ENCODE measurements around the gene THADA. TPM values are rescaled to one million over a fixed set of nuclear protein-coding genes. Genes with fewer than 3 reads are reported as not detected.

Gene THADA
- total RNA-seq, 1 experiment from 2014 or later: 20.1 TPM

GRCh38 chr2:43360137-43360536 lies 235.7 kb downstream of the THADA start:
- no peak overlapping the region for H2AK5ac ChIP-seq (ENCODE audit: insufficient read length, low read length)
- no peak overlapping the region for H2AFZ ChIP-seq (ENCODE audit: low read length)
- WGBS (ENCODE audit: extremely low coverage, insufficient read length, low lambda C conversion rate): no CpG with 5 or more reads among the region's 3 CpGs
- no peaks in the 10 kb centered on the region for H3K27me3 Mint-ChIP-seq (ENCODE audit: low read depth)
- no peak overlapping the region for H3K27ac ChIP-seq (ENCODE audit: insufficient read length, low read depth, low read length)
- no peaks in the 10 kb centered on the region for H3K23me2 ChIP-seq (ENCODE audit: insufficient read length, low read depth, low read length, poor library complexity, severe bottlenecking)
- no peak overlapping the region for H2BK12ac ChIP-seq (ENCODE audit: insufficient read length, low read depth, low read length)
- H3K9me3 ChIP-seq (ENCODE audit: control insufficient read depth, low read depth, low read length): no peaks in the 10 kb centered on the region
- no peaks in the 10 kb centered on the region for H3K9me3 Mint-ChIP-seq
- H3K4ac ChIP-seq (ENCODE audit: low read depth, low read length): no peak overlapping the region
- H3K79me1 ChIP-seq (ENCODE audit: insufficient read depth, low read depth, low read length, poor library complexity, severe bottlenecking): no peaks in the 10 kb centered on the region
- H3K23ac ChIP-seq (ENCODE audit: insufficient read length, low read depth, low read length): no peak overlapping the region
- H2BK20ac ChIP-seq (ENCODE audit: low read depth, low read length, poor library complexity, severe bottlenecking): no peak overlapping the region
- H3K4me1 ChIP-seq (ENCODE audit: insufficient read depth, low read length): no peaks in the 10 kb centered on the region
- H4K20me1 ChIP-seq (ENCODE audit: control insufficient read depth, insufficient read depth, insufficient read length): no peaks in the 10 kb centered on the region
- DNase-seq: no peak
- H3K27me3 ChIP-seq (ENCODE audit: insufficient read depth, low read length): no peaks in the 10 kb centered on the region
- H2BK15ac ChIP-seq (ENCODE audit: low read depth, low read length): no peak overlapping the region
- no peak overlapping the region for H4K5ac ChIP-seq (ENCODE audit: insufficient read length, low read depth, low read length)
- H3K56ac ChIP-seq (ENCODE audit: insufficient read length, low read depth, low read length): no peak overlapping the region
- H3T11ph ChIP-seq (ENCODE audit: low read length): no peak overlapping the region
- TF ChIP-seq CTCF (conservative IDR thresholded peaks at IDR 0.05): no peak
- H3K18ac ChIP-seq (ENCODE audit: insufficient read length, low read depth, low read length): no peak overlapping the region
- no peaks in the 10 kb centered on the region for H3K36me3 Mint-ChIP-seq (ENCODE audit: insufficient read depth in 1 of 3, low read depth in 3 of 3)
- H3K4me1 Mint-ChIP-seq: peaks cover 0 to 3% of the 10 kb centered on the region in 2 experiments; a peak in 1 of 4 replicates
- H3K4me3 Mint-ChIP-seq: no peak overlapping the region
- no peak overlapping the region for H2BK120ac ChIP-seq (ENCODE audit: low read depth, low read length, poor library complexity, severe bottlenecking)
- H4K91ac ChIP-seq (ENCODE audit: insufficient read length, low read depth, low read length): no peak overlapping the region
- H3K9ac ChIP-seq (ENCODE audit: extremely low read depth, insufficient read length, low read length): no peak overlapping the region
- no peak overlapping the region for H3K4me2 ChIP-seq (ENCODE audit: insufficient read depth, insufficient read length, low read length)
- no peak overlapping the region for H2BK5ac ChIP-seq (ENCODE audit: insufficient read length, low read length)
- no peak overlapping the region for H3K27ac Mint-ChIP-seq
- no peak overlapping the region for H4K8ac ChIP-seq (replicated peaks; ENCODE audit: insufficient read length, low read depth, low read length)
- H3K14ac ChIP-seq (ENCODE audit: insufficient read depth, low read length): no peak overlapping the region
- no peaks in the 10 kb centered on the region for H3K79me2 ChIP-seq (ENCODE audit: insufficient read depth, low read length)

Data from H9 (cell line).